ENCODE data around the gene KCNJ3.
"Not testable (repeated sequence)": the region's sequence is repeated elsewhere in the genome, so short reads cannot be mapped to it uniquely, and the experiment has no call there.

KCNJ3 gene

DNA sequence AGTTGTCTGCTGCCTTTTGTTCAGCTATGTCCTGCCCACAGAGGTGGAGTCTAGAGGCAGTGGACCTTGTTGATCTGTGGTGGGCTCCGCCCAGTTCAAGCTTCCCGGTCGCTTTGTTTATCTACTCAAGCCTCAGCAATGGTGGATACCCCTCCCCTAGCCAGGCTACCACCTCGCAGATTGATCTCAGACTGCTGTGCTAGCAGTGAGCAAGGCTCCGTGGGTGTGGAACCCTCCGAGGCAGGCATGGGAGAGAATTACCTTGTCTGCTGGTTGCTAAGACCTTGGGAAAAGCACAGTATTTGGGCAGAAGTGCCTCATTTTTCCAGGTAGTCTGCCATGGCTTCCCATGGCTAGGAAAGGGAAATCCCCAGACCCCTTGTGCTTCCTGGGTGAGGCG, 146.0 kb downstream of the KCNJ3 start:
- DNase-seq (ENCODE audit: low spot score), result no peak

DNA sequence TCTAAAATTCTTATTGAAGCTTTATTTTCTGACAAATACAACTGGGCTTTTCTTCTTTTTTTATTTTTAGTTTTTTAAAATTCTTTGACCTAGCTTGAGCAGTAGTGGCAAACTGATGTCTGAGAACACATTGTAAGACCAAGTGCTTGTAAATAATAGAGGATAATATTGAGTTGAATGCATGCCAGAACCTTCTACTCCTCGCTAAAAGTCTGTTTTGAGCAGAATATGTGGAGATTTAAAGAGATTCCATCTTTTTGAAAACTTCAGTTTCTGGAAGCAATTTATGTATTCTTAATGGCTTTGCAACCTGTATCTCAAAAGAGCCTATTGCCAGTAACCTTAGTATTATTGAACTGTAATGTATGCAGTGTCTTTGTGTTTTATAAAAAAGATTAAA, 148.3 kb downstream of the KCNJ3 start:
- no peak for DNase-seq (ENCODE audit: low spot score)

DNA sequence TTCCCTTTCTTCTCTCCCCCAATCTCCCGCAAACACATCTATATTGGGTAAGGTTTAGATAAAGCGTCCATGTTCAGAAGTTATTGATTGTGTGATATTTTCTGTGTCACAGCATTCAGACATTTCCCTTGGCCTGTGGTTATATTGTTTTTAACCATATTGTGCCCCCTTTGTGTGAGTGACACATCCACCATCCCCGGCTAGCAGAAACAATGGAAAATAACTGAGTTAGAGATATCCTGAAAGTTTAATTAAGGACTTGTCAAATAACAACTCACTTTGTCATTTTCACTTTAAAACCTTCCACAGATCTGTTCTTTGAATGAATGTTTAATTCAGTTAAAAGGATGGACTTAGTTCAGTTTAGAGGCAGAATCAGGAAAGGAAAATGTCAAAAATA, 151.0 kb downstream of the KCNJ3 start:
- no peak for DNase-seq (ENCODE audit: low spot score)

DNA sequence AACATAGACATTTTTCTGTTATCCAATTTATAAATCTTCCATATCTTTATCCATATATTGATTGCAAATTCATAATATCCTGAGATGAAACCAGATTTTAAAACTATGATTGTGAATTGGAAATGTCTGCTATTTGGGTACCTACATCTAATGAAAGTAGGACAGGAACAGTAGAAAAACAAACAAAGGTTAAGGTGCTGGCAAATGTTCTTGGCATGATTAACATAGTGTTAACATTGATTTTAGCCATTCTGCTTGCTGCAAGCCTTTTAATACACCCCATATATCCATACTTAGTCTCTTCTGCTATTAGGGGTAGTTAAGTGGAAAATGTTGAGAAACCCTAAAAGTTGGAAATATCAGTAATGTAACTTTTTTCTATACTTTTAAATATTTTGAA, 152.0 kb downstream of the KCNJ3 start:
- DNase-seq (ENCODE audit: low spot score), result no peak

DNA sequence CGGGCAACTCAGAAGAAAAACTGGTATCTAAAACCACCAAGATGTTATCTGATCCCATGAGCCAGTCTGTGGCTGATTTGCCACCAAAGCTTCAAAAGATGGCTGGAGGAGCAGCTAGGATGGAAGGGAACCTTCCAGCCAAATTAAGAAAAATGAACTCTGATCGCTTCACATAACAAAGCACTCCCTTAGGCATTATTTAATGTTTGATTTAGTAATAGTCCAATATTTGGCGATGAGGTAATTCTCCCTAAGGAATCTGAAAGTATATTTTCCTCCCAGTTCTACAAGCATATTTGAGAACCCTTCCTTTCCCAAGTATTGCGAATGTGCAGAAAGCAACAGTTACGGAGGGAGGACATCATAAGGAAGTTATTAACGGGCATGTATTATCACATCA, 156.6 kb downstream of the KCNJ3 start:
- no peak for DNase-seq (ENCODE audit: low spot score)

DNA sequence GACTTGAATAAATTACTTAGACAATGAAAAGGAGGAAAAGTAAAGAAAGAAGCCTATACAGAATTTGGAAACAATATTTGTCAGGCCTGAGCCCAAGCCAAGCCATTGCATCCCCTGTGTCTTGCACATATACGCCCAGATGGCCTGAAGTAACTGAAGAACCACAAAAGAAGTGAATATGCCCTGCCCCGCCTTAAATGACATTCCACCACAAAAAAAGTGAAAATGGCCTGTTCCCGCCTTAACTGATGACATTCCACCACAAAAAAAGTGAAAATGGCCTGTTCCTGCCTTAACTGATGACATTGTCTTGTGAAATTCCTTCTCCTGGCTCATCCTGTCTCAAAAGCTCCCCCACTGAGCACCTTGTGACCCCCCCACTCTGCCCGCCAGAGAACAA, 168.7 kb downstream of the KCNJ3 start:
- DNase-seq (ENCODE audit: low spot score), result not testable (repeated sequence)

DNA sequence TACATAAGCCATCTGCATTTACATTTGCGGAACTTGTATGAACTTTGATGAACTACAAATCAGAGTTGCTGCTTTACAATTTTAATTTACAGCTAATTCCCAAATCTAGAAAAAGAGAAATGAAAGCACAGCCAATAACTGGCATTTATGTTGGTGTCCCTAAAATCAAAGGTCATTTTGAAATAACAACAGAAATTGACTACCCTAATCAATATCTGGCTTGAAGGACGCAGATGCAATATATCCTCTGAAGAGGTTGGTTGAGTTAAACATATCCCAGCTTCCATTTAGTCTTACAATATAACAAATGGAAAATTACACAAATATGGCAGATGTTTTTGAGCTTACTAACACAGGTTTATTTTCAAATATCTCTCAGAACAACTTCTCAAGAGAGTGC, 177.5 kb downstream of the KCNJ3 start:
- no peak for DNase-seq (ENCODE audit: low spot score)

DNA sequence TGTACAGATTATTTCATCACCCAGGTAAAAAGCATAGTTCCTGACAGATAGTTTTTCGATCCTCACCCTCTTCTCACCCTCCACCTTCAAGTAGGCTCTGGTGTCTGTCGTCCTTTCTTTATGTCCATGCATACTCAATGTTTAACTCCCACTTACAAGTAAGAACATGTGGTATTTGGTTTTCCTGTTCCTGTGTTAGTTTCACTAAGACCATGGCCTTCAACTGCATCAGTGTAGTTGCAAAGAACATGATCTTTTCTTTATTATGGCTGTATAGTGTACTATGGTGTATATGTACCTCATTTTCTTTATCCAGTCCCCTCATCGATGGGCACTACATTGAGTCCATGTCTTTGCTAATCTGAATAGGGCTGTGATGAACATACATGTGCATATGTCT, 184.2 kb downstream of the KCNJ3 start:
- no peak for DNase-seq (ENCODE audit: low spot score)

DNA sequence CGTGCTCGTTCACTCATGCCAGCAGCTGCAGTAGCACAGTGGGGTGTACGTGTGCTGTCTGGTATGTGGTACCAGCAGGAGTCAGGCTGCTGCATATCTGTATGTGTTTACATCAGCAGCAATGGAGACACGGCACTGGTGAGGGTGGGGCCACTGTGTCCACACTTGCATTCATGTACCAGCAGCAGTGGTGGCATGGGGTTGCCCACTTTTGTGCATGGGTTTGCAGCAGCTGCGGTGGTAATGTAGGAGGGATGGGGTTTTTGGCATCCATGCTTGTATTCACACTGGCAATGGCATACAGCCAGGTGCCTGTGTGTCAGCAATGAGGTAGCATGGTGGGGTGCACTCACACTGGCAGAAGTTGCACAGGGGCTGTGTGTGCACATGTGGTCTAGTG, 187.8 kb downstream of the KCNJ3 start:
- no peak for DNase-seq (ENCODE audit: low spot score)

DNA sequence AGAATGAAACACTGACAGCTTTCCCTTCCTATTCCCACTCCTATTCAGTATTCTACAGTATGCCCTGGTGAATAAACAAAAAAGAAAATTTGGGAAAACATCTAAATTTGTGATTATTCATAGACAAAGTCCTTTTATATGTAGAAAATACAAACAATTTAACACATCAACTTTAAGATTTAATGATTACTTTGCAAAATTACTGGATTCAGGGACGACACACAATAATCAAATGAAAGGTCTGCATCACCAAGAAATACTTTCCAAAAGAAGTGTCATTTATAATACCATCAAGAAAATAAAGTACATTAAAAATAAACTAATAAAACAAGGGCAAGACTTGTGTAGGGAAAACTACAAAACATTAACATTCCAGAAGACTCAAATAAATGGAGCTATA, 199.8 kb downstream of the KCNJ3 start:
- DNase-seq (ENCODE audit: low spot score), result no peak

DNA sequence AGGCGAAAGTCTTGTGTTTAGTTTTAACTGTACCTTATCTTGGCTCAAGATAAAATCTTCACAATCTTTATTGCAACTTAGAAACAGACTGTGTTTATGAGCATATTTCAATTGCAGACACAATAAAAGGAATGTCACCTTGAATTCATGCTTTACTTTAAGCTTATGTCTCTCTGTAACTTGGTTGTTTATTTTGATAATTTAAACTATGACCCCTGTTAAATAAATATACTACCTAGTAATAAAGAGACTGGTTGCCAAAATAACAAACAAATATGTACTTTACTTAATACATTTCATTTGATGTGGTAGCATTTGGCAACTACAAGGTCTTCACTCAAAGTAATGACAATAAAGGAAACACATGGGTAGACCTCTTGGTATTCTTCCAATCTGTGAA, 202.6 kb downstream of the KCNJ3 start:
- no peak for DNase-seq (ENCODE audit: low spot score)

Data from activated CD4-positive, alpha-beta T cell treated with anti-CD3 and anti-CD28 coated beads, Interleukin-2, Interleukin-4, amounts not matched to agents 100 ng/mL and 50 ng/mL, durations not matched to agents 16 hours and 8 hours (primary cell).